ENCODE measurements around the gene GYS1. TPM values are rescaled to one million over a fixed set of nuclear protein-coding genes. Genes with fewer than 3 reads are reported as not detected.

Gene GYS1
- polyA plus RNA-seq, 1 donor from 2014 or later = 12.9 TPM

DNA sequence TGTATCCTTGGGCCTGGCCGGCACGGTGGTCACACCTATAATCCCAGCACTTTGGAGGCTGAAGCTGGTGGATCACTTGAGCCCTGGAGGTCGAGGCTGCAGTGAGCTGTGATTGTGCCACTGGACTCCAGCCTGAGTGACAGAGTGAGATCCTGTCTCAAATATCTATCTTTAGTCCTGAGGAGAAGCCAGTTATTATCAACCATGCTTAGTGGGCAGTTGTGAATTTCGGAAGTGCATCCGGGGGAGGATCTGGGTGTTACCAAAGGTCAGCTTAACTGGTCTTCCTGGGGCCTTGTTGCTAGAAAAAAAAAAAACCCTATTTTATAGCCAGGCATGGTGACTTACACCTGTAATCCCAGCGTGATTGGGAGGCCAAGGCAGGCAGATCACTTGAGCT, 50.0 kb downstream of the GYS1 start:
- Histone ChIP-seq H3K36me3 (ENCODE audit: insufficient read depth, low read length) (no peaks in the 10 kb centered on the region), H3K9me2 (ENCODE audit: insufficient read depth, low read length) (no peaks in the 10 kb centered on the region), H4K20me1 (ENCODE audit: insufficient read depth) (no peaks in the 10 kb centered on the region), H3K27ac (ENCODE audit: low read length) (no peak overlapping the region), H3K4me3 (ENCODE audit: low read length) (no peak overlapping the region), H3K79me2 (replicated peaks; ENCODE audit: insufficient read depth, low read length) (no peaks in the 10 kb centered on the region), H3K9ac (ENCODE audit: low read length) (no peak overlapping the region), H2AFZ (ENCODE audit: low read depth, low read length) (no peak overlapping the region), H3K4me2 (ENCODE audit: low read length) (no peak overlapping the region), H3K9me3 (ENCODE audit: low read length) (no peaks in the 10 kb centered on the region), H3K27me3 (ENCODE audit: insufficient read depth, low read depth, low read length) (no peaks in the 10 kb centered on the region), H3F3A (ENCODE audit: insufficient read depth, low read length, poor library complexity, severe bottlenecking) (no peaks in the 10 kb centered on the region)
- TF ChIP-seq, protein P1, sequence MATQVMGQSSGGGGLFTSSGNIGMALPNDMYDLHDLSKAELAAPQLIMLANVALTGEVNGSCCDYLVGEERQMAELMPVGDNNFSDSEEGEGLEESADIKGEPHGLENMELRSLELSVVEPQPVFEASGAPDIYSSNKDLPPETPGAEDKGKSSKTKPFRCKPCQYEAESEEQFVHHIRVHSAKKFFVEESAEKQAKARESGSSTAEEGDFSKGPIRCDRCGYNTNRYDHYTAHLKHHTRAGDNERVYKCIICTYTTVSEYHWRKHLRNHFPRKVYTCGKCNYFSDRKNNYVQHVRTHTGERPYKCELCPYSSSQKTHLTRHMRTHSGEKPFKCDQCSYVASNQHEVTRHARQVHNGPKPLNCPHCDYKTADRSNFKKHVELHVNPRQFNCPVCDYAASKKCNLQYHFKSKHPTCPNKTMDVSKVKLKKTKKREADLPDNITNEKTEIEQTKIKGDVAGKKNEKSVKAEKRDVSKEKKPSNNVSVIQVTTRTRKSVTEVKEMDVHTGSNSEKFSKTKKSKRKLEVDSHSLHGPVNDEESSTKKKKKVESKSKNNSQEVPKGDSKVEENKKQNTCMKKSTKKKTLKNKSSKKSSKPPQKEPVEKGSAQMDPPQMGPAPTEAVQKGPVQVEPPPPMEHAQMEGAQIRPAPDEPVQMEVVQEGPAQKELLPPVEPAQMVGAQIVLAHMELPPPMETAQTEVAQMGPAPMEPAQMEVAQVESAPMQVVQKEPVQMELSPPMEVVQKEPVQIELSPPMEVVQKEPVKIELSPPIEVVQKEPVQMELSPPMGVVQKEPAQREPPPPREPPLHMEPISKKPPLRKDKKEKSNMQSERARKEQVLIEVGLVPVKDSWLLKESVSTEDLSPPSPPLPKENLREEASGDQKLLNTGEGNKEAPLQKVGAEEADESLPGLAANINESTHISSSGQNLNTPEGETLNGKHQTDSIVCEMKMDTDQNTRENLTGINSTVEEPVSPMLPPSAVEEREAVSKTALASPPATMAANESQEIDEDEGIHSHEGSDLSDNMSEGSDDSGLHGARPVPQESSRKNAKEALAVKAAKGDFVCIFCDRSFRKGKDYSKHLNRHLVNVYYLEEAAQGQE (IDR thresholded peaks at IDR 0.05; ENCODE audit: borderline replicate concordance) = no peak
- no peak for TF ChIP-seq MXI1 (conservative IDR thresholded peaks at IDR 0.05; ENCODE audit: poor library complexity, severe bottlenecking)
- no peak for TF ChIP-seq POLR2AphosphoS5 (IDR thresholded peaks at IDR 0.05)
- TF ChIP-seq SMC3 (conservative IDR thresholded peaks at IDR 0.05; ENCODE audit: poor library complexity) = no peak
- no peak for TF ChIP-seq TAF1 (IDR thresholded peaks at IDR 0.05; ENCODE audit: low read depth)
- TF ChIP-seq EZH2 (IDR thresholded peaks at IDR 0.05; ENCODE audit: borderline replicate concordance, insufficient read depth, low read length, poor library complexity, severe bottlenecking) = no peak
- TF ChIP-seq EP300 (conservative IDR thresholded peaks at IDR 0.05; ENCODE audit: poor library complexity, severe bottlenecking) = no peak
- TF ChIP-seq RAD21 (conservative IDR thresholded peaks at IDR 0.05) = no peak
- TF ChIP-seq, protein P2, sequence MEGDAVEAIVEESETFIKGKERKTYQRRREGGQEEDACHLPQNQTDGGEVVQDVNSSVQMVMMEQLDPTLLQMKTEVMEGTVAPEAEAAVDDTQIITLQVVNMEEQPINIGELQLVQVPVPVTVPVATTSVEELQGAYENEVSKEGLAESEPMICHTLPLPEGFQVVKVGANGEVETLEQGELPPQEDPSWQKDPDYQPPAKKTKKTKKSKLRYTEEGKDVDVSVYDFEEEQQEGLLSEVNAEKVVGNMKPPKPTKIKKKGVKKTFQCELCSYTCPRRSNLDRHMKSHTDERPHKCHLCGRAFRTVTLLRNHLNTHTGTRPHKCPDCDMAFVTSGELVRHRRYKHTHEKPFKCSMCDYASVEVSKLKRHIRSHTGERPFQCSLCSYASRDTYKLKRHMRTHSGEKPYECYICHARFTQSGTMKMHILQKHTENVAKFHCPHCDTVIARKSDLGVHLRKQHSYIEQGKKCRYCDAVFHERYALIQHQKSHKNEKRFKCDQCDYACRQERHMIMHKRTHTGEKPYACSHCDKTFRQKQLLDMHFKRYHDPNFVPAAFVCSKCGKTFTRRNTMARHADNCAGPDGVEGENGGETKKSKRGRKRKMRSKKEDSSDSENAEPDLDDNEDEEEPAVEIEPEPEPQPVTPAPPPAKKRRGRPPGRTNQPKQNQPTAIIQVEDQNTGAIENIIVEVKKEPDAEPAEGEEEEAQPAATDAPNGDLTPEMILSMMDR (IDR thresholded peaks at IDR 0.05; ENCODE audit: poor library complexity, severe bottlenecking) = no peak

DNA sequence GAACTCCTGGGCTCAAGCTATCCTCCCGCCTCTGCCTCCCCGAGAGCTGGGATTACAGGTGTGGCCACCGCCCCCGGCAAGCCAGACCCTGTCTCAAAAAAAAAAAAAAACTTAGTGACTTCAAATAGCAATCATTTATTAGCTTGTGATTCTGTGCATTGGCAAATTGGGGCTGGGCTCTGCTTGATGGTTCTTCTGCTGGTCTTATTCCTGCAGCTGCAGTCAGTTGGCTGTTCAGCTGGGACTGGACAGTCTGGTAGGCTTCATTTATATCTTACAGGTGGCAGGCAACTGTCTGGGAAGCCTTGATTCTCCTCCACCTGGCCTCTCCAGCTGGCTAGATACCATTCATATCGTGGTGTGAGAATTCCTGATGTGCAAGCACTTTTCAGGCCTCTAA, 52.2 kb downstream of the GYS1 start:
- no peaks in the 10 kb centered on the region for H4K20me1 ChIP-seq (ENCODE audit: insufficient read depth)
- no peaks in the 10 kb centered on the region for H3F3A ChIP-seq (ENCODE audit: insufficient read depth, low read length, poor library complexity, severe bottlenecking)
- no peak overlapping the region for H2AFZ ChIP-seq (ENCODE audit: low read depth, low read length)
- H3K27me3 ChIP-seq (ENCODE audit: insufficient read depth, low read depth, low read length) = no peaks in the 10 kb centered on the region
- H3K4me3 ChIP-seq (ENCODE audit: low read length) = no peak overlapping the region
- TF ChIP-seq MXI1 (conservative IDR thresholded peaks at IDR 0.05; ENCODE audit: poor library complexity, severe bottlenecking) (no peak), POLR2AphosphoS5 (IDR thresholded peaks at IDR 0.05) (no peak), EP300 (conservative IDR thresholded peaks at IDR 0.05; ENCODE audit: poor library complexity, severe bottlenecking) (no peak), RAD21 (conservative IDR thresholded peaks at IDR 0.05) (no peak)
- TF ChIP-seq, protein P2 (IDR thresholded peaks at IDR 0.05; ENCODE audit: poor library complexity, severe bottlenecking) = no peak
- no peaks in the 10 kb centered on the region for H3K79me2 ChIP-seq (replicated peaks; ENCODE audit: insufficient read depth, low read length)
- no peak overlapping the region for H3K27ac ChIP-seq (ENCODE audit: low read length)
- H3K36me3 ChIP-seq (ENCODE audit: insufficient read depth, low read length) = no peaks in the 10 kb centered on the region
- no peak overlapping the region for H3K4me2 ChIP-seq (ENCODE audit: low read length)
- no peaks in the 10 kb centered on the region for H3K9me3 ChIP-seq (ENCODE audit: low read length)
- no peak overlapping the region for H3K9ac ChIP-seq (ENCODE audit: low read length)
- H3K9me2 ChIP-seq (ENCODE audit: insufficient read depth, low read length) = no peaks in the 10 kb centered on the region
